Dendritic cell treated with granulocyte-macrophage colony-stimulating factor and Interleukin-4, amounts not matched to agents 40 ng/mL and 50 ng/mL, for 4 days (primary cell): Measurements from ENCODE around the gene CHID1.

Experiments
- H3K27ac Mint-ChIP-seq: one replicate; pipeline ENCODE4 v1.8.0; 2022; ENCODE audit warnings: mild to moderate bottlenecking, mixed read lengths
- H3K27me3 Mint-ChIP-seq: one replicate; pipeline ENCODE4 v1.8.0; 2022; ENCODE audit warnings: mild to moderate bottlenecking, mixed read lengths
- H3K36me3 Mint-ChIP-seq: one replicate; pipeline ENCODE4 v1.8.0; 2022; ENCODE audit warnings: low read depth, mixed read lengths
- H3K4me1 Mint-ChIP-seq: one replicate; pipeline ENCODE4 v1.8.0; 2022; ENCODE audit warnings: low read depth, mixed read lengths
- H3K4me3 Mint-ChIP-seq: one replicate; pipeline ENCODE4 v1.8.0; 2022; ENCODE audit warnings: mild to moderate bottlenecking, moderate library complexity, mixed read lengths
- H3K9me3 Mint-ChIP-seq: one replicate; pipeline ENCODE4 v1.8.0; 2022; ENCODE audit warnings: mixed read lengths
- intact Hi-C: fragments of 100-400 bp; cut with micrococcal nuclease; formaldehyde crosslinking; loops from one replicate; pipeline ENCODE4 v1.15.0; 2022

Gene CHID1

GRCh38 chr11:880447-880846, 30.2 kb downstream of the CHID1 start:
- Mint-ChIP-seq H3K27me3 (no peaks in the 10 kb centered on the region), H3K9me3 (no peaks in the 10 kb centered on the region), H3K27ac (no peak overlapping the region), H3K4me3 (no peak overlapping the region), H3K4me1 (peaks cover 7% of the 10 kb centered on the region), H3K36me3 (peaks cover 100% of the 10 kb centered on the region)
- intact Hi-C loops, result no loop called here

- intact Hi-C loops, result no loop called here
- Mint-ChIP-seq H3K36me3 (peaks cover 100% of the 10 kb centered on the region), H3K4me3 (no peak overlapping the region), H3K4me1 (peaks cover 15% of the 10 kb centered on the region), H3K27me3 (no peaks in the 10 kb centered on the region), H3K9me3 (no peaks in the 10 kb centered on the region), H3K27ac (no peak overlapping the region)
Observed at GRCh38 chr11:877565-877964, 33.0 kb downstream of the CHID1 start.

GRCh38 chr11:876545-876944, 34.1 kb downstream of the CHID1 start:
- H3K9me3 Mint-ChIP-seq, result no peaks in the 10 kb centered on the region
- intact Hi-C loops, result no loop called here
- peaks cover 15% of the 10 kb centered on the region for H3K4me1 Mint-ChIP-seq
- no peak overlapping the region for H3K4me3 Mint-ChIP-seq
- H3K27ac Mint-ChIP-seq, result no peak overlapping the region
- no peaks in the 10 kb centered on the region for H3K27me3 Mint-ChIP-seq
- peaks cover 100% of the 10 kb centered on the region for H3K36me3 Mint-ChIP-seq

GRCh38 chr11:875769-876301, 34.8 kb downstream of the CHID1 start:
- Mint-ChIP-seq H3K4me1 (peaks cover 15% of the 10 kb centered on the region), H3K27me3 (no peaks in the 10 kb centered on the region), H3K36me3 (peaks cover 100% of the 10 kb centered on the region), H3K27ac (no peak overlapping the region), H3K4me3 (no peak overlapping the region), H3K9me3 (no peaks in the 10 kb centered on the region)
- intact Hi-C loops, result no loop called here

- intact Hi-C loops, result no loop called here
- H3K4me3 Mint-ChIP-seq, result no peak overlapping the region
- peaks cover 97% of the 10 kb centered on the region for H3K36me3 Mint-ChIP-seq
- no peaks in the 10 kb centered on the region for H3K9me3 Mint-ChIP-seq
- H3K27ac Mint-ChIP-seq, result no peak overlapping the region
- H3K27me3 Mint-ChIP-seq, result no peaks in the 10 kb centered on the region
- H3K4me1 Mint-ChIP-seq, result peaks cover 15% of the 10 kb centered on the region
Observed at GRCh38 chr11:875203-875602, 35.4 kb downstream of the CHID1 start.

- H3K4me1 Mint-ChIP-seq, result peaks cover 15% of the 10 kb centered on the region
- H3K27me3 Mint-ChIP-seq, result no peaks in the 10 kb centered on the region
- peaks cover 97% of the 10 kb centered on the region for H3K36me3 Mint-ChIP-seq
- intact Hi-C loops, result no loop called here
- no peaks in the 10 kb centered on the region for H3K9me3 Mint-ChIP-seq
- H3K4me3 Mint-ChIP-seq, result no peak overlapping the region
- H3K27ac Mint-ChIP-seq, result no peak overlapping the region
Observed at GRCh38 chr11:873706-874105, 36.9 kb downstream of the CHID1 start.

GRCh38 chr11:872799-873198, 37.8 kb downstream of the CHID1 start:
- no peak overlapping the region for H3K4me3 Mint-ChIP-seq
- no peaks in the 10 kb centered on the region for H3K9me3 Mint-ChIP-seq
- peaks cover 22% of the 10 kb centered on the region for H3K4me1 Mint-ChIP-seq
- intact Hi-C loops, result no loop called here
- H3K27ac Mint-ChIP-seq, result no peak overlapping the region
- peaks cover 97% of the 10 kb centered on the region for H3K36me3 Mint-ChIP-seq
- H3K27me3 Mint-ChIP-seq, result no peaks in the 10 kb centered on the region

GRCh38 chr11:871472-871871, 39.1 kb downstream of the CHID1 start:
- H3K9me3 Mint-ChIP-seq, result no peaks in the 10 kb centered on the region
- no peaks in the 10 kb centered on the region for H3K27me3 Mint-ChIP-seq
- H3K4me3 Mint-ChIP-seq, result no peak overlapping the region
- intact Hi-C loops, result no loop called here
- peaks cover 97% of the 10 kb centered on the region for H3K36me3 Mint-ChIP-seq
- no peak overlapping the region for H3K27ac Mint-ChIP-seq
- peaks cover 22% of the 10 kb centered on the region for H3K4me1 Mint-ChIP-seq

- intact Hi-C loops, result no loop called here
- H3K4me1 Mint-ChIP-seq, result peaks cover 20% of the 10 kb centered on the region
- peaks cover 97% of the 10 kb centered on the region for H3K36me3 Mint-ChIP-seq
- H3K27ac Mint-ChIP-seq, result no peak overlapping the region
- no peaks in the 10 kb centered on the region for H3K27me3 Mint-ChIP-seq
- no peak overlapping the region for H3K4me3 Mint-ChIP-seq
- H3K9me3 Mint-ChIP-seq, result no peaks in the 10 kb centered on the region
Observed at GRCh38 chr11:870418-870817, 40.2 kb downstream of the CHID1 start.

GRCh38 chr11:870127-870413, 40.5 kb downstream of the CHID1 start:
- Mint-ChIP-seq H3K9me3 (no peaks in the 10 kb centered on the region), H3K27me3 (no peaks in the 10 kb centered on the region), H3K4me1 (peaks cover 20% of the 10 kb centered on the region), H3K36me3 (peaks cover 97% of the 10 kb centered on the region), H3K27ac (no peak overlapping the region), H3K4me3 (no peak overlapping the region)
- intact Hi-C loops, result no loop called here

- Mint-ChIP-seq H3K4me1 (peaks cover 20% of the 10 kb centered on the region), H3K27me3 (no peaks in the 10 kb centered on the region), H3K27ac (no peak overlapping the region), H3K9me3 (no peaks in the 10 kb centered on the region), H3K4me3 (no peak overlapping the region), H3K36me3 (peaks cover 97% of the 10 kb centered on the region)
- intact Hi-C loops, result no loop called here
Observed at GRCh38 chr11:869399-870126, 41.0 kb downstream of the CHID1 start.

GRCh38 chr11:868802-869201, 41.8 kb downstream of the CHID1 start:
- intact Hi-C loops, result no loop called here
- H3K4me1 Mint-ChIP-seq, result peaks cover 20% of the 10 kb centered on the region
- no peak overlapping the region for H3K4me3 Mint-ChIP-seq
- H3K36me3 Mint-ChIP-seq, result peaks cover 97% of the 10 kb centered on the region
- H3K27me3 Mint-ChIP-seq, result no peaks in the 10 kb centered on the region
- H3K27ac Mint-ChIP-seq, result no peak overlapping the region
- no peaks in the 10 kb centered on the region for H3K9me3 Mint-ChIP-seq

GRCh38 chr11:868394-868793, 42.2 kb downstream of the CHID1 start:
- H3K9me3 Mint-ChIP-seq, result no peaks in the 10 kb centered on the region
- no peak overlapping the region for H3K4me3 Mint-ChIP-seq
- peaks cover 16% of the 10 kb centered on the region for H3K4me1 Mint-ChIP-seq
- H3K27me3 Mint-ChIP-seq, result no peaks in the 10 kb centered on the region
- intact Hi-C loops, result no loop called here
- H3K36me3 Mint-ChIP-seq, result peaks cover 97% of the 10 kb centered on the region
- H3K27ac Mint-ChIP-seq, result no peak overlapping the region

GRCh38 chr11:867856-868358, 42.7 kb downstream of the CHID1 start:
- H3K27ac Mint-ChIP-seq, result no peak overlapping the region
- intact Hi-C loops, result no loop called here
- H3K36me3 Mint-ChIP-seq, result peaks cover 97% of the 10 kb centered on the region

GRCh38 chr11:866481-866880, 44.1 kb downstream of the CHID1 start:
- H3K9me3 Mint-ChIP-seq, result no peaks in the 10 kb centered on the region
- intact Hi-C loops, result no loop called here
- H3K36me3 Mint-ChIP-seq, result peaks cover 97% of the 10 kb centered on the region
- H3K27ac Mint-ChIP-seq, result no peak overlapping the region
- no peak overlapping the region for H3K4me3 Mint-ChIP-seq
- H3K4me1 Mint-ChIP-seq, result peaks cover 12% of the 10 kb centered on the region
- no peaks in the 10 kb centered on the region for H3K27me3 Mint-ChIP-seq

More at GRCh38 chr11:867856-868358, 42.7 kb downstream of the CHID1 start:
- Mint-ChIP-seq H3K4me1 (peaks cover 12% of the 10 kb centered on the region), H3K27me3 (no peaks in the 10 kb centered on the region), H3K4me3 (no peak overlapping the region), H3K9me3 (no peaks in the 10 kb centered on the region)
